ENCODE results near the gene ENOSF1. TPM values are rescaled to one million over a fixed set of nuclear protein-coding genes. Genes with fewer than 3 reads are reported as not detected.

ENOSF1 gene
- total RNA-seq, 1 experiment from 2014 or later: 44.6 TPM

GRCh38 chr18:641224-641623 lies 71.2 kb downstream of the ENOSF1 start:
- no peak for ATAC-seq
- CTCF ChIA-PET: interaction anchor here (1.2 to 3.6 kb wide), 3 partner anchors 17 to 373 kb away, joined by 3 to 14 read pairs (median 9); partner anchors contain the start of genes ENOSF1 and THOC1

GRCh38 chr18:635171-635570 lies 77.3 kb downstream of the ENOSF1 start:
- peak; percentile 83 for ATAC-seq
- Mint-ChIP-seq H3K36me3 (no peaks in the 10 kb centered on the region; the same call in 1 of the 2 replicates), H3K27ac (peak overlapping the region; percentile 77), H3K27me3 (ENCODE audit: low read depth) (no peaks in the 10 kb centered on the region), H3K4me1 (peaks cover 34% of the 10 kb centered on the region), H3K9me3 (peaks cover 9% of the 10 kb centered on the region), H3K4me3 (peak overlapping the region; percentile 54)
- peak; percentile 42 for DNase-seq (ENCODE audit: low spot score)
- POLR2A ChIA-PET: interaction anchor here (1.2 kb wide), 1 partner anchor 23 kb away, joined by 7 read pairs; the partner anchor contains the start of gene TYMS
- TF ChIP-seq USF2 (CRISPR knock-in tag; IDR thresholded peaks at IDR 0.05): no peak
- no peak for TF ChIP-seq ZNF532 (CRISPR knock-in tag; IDR thresholded peaks at IDR 0.05; ENCODE audit: borderline replicate concordance)
- no peak for TF ChIP-seq NFYB (CRISPR knock-in tag; conservative IDR thresholded peaks at IDR 0.05; ENCODE audit: low read depth)
- no peak for TF ChIP-seq ZNF232 (CRISPR knock-in tag; IDR thresholded peaks at IDR 0.05)
- no peak for TF ChIP-seq NR1H2 (CRISPR knock-in tag; IDR thresholded peaks at IDR 0.05)
- TF ChIP-seq SOX15 (CRISPR knock-in tag; IDR thresholded peaks at IDR 0.05): no peak
- TF ChIP-seq PRDM15 (CRISPR knock-in tag; IDR thresholded peaks at IDR 0.05): no peak
- no peak for TF ChIP-seq MLX (CRISPR knock-in tag; IDR thresholded peaks at IDR 0.05)
- no peak for TF ChIP-seq SMAD3 (CRISPR knock-in tag; IDR thresholded peaks at IDR 0.05; ENCODE audit: borderline replicate concordance)
- TF ChIP-seq ZNF121 (CRISPR knock-in tag; IDR thresholded peaks at IDR 0.05): no peak
- TF ChIP-seq CREM (CRISPR knock-in tag; IDR thresholded peaks at IDR 0.05): no peak
- TF ChIP-seq ZMAT4 (CRISPR knock-in tag; IDR thresholded peaks at IDR 0.05): no peak
- CTCF ChIA-PET: interaction anchor here (1.0 to 1.5 kb wide), 5 partner anchors 9 to 38 kb away, joined by 3 to 7 read pairs (median 3); partner anchors contain the start of gene CLUL1

More at GRCh38 chr18:641224-641623, 71.2 kb downstream of the ENOSF1 start:
- TF ChIP-seq MAX (CRISPR knock-in tag; IDR thresholded peaks at IDR 0.05) (no peak), CDX4 (CRISPR knock-in tag; IDR thresholded peaks at IDR 0.05; ENCODE audit: borderline replicate concordance) (no peak), ZNF219 (CRISPR knock-in tag; IDR thresholded peaks at IDR 0.05; ENCODE audit: borderline replicate concordance) (no peak), CBFB (CRISPR knock-in tag; IDR thresholded peaks at IDR 0.05; ENCODE audit: low read depth) (no peak), NR3C1 (CRISPR knock-in tag; conservative IDR thresholded peaks at IDR 0.05; ENCODE audit: low read depth) (no peak), ELF4 (CRISPR knock-in tag; IDR thresholded peaks at IDR 0.05; ENCODE audit: low read depth) (no peak)
- Mint-ChIP-seq H3K4me3 (no peak overlapping the region), H3K9me3 (0 out of 2 replicates have a peak, but pooled peaks cover 6% of the 10 kb centered on the region), H3K27me3 (ENCODE audit: low read depth) (no peaks in the 10 kb centered on the region), H3K36me3 (no peaks in the 10 kb centered on the region), H3K4me1 (peaks cover 20% of the 10 kb centered on the region), H3K27ac (no peak overlapping the region)
- POLR2A ChIA-PET: interaction anchor here (1.4 kb wide), 1 partner anchor 16 kb away, joined by 4 read pairs; the partner anchor contains the start of gene TYMS
- DNase-seq (ENCODE audit: low spot score): no peak

All from WTC11 (cell line).